ENCODE results near the gene WNT5B. TPM values are rescaled to one million over a fixed set of nuclear protein-coding genes. Genes with fewer than 3 reads are reported as not detected.

Gene WNT5B
- total RNA-seq, 8 experiments from 2014 or later = 1.7 to 26.5 (median 7.6) TPM

- H3K4me3 ChIP-seq = no peak overlapping the region
- no peak overlapping the region for H3K27ac ChIP-seq
- in situ Hi-C loops (cut with MboI; ENCODE audit: low pct_unique_long_range_greater_than_20kb in 2 of 9, low sequenced_read_pairs in 9 of 9, unreplicated experiment in 9 of 9) = loop anchor here in 6 of 9 experiments (10.0 to 25.0 kb wide), 4 partner anchors 138 to 290 kb away; no protein-coding TSS in a partner anchor
- peaks cover 12 to 28% of the 10 kb centered on the region in 2 donors for H3K4me1 ChIP-seq (replicated peaks in 1 of 2)
- WGBS, 10 experiments = 50 to 100% (median 91%) methylated on average over 1 to 3 of the region's 3 CpGs; no CpG with 5 or more reads in 2 of the 10 experiments
- ATAC-seq (replicated peaks in 6 of 8) = no peak
Observed at GRCh38 chr12:1647285-1647669, 18.2 kb downstream of the WNT5B start.

GRCh38 chr12:1650260-1650977 lies 21.4 kb downstream of the WNT5B start:
- in situ Hi-C loops (cut with MboI; ENCODE audit: low pct_unique_long_range_greater_than_20kb in 2 of 9, low sequenced_read_pairs in 9 of 9, unreplicated experiment in 9 of 9) = loop anchor here in 6 of 9 experiments (5.0 to 25.0 kb wide), 5 partner anchors 137 to 287 kb away; no protein-coding TSS in a partner anchor

GRCh38 chr12:1650978-1651361 lies 21.9 kb downstream of the WNT5B start:
- H3K27ac ChIP-seq = no peak overlapping the region
- H3K4me1 ChIP-seq (replicated peaks in 1 of 2) = peaks cover 0 to 6% of the 10 kb centered on the region in 2 donors
- no peak overlapping the region for H3K4me3 ChIP-seq
- in situ Hi-C loops (cut with MboI; ENCODE audit: low pct_unique_long_range_greater_than_20kb in 2 of 9, low sequenced_read_pairs in 9 of 9, unreplicated experiment in 9 of 9) = loop anchor here in 6 of 9 experiments (5.0 to 25.0 kb wide), 5 partner anchors 136 to 286 kb away; no protein-coding TSS in a partner anchor
- WGBS, 10 experiments = 16 to 90% (median 67%) methylated on average over 1 to 6 of the region's 6 CpGs; no CpG with 5 or more reads in 1 of the 10 experiments
- no peak for ATAC-seq (replicated peaks in 6 of 8)

More at GRCh38 chr12:1650260-1650977, 21.4 kb downstream of the WNT5B start:
- ATAC-seq (replicated peaks in 6 of 8) = peak in 4 of 8 experiments; percentile 27 to 87 (median 68)
- H3K4me1 ChIP-seq (replicated peaks in 1 of 2) = peaks cover 0 to 6% of the 10 kb centered on the region in 2 donors
- WGBS, 10 experiments = 0 to 67% (median 27%) methylated on average over 1 to 5 of the region's 5 CpGs; no CpG with 5 or more reads in 2 of the 10 experiments
- H3K27ac ChIP-seq = no peak overlapping the region
- no peak overlapping the region for H3K4me3 ChIP-seq

- Histone ChIP-seq H3K4me3 (no peak overlapping the region), H3K27ac (no peak overlapping the region), H3K4me1 (replicated peaks in 1 of 2) (peaks cover 0 to 6% of the 10 kb centered on the region in 2 donors)
- in situ Hi-C loops (cut with MboI; ENCODE audit: low pct_unique_long_range_greater_than_20kb in 2 of 9, low sequenced_read_pairs in 9 of 9, unreplicated experiment in 9 of 9) = loop anchor here in 6 of 9 experiments (5.0 to 25.0 kb wide), 5 partner anchors 135 to 285 kb away; no protein-coding TSS in a partner anchor
- ATAC-seq (replicated peaks in 6 of 8) = no peak
Observed at GRCh38 chr12:1651946-1652345, 22.9 kb downstream of the WNT5B start.

GRCh38 chr12:1655225-1655788 lies 26.3 kb downstream of the WNT5B start:
- no peak for ATAC-seq (replicated peaks in 6 of 8)
- Histone ChIP-seq H3K27ac (no peak overlapping the region), H3K4me1 (replicated peaks in 1 of 2) (peaks cover 0 to 4% of the 10 kb centered on the region in 2 donors), H3K4me3 (no peak overlapping the region)
- WGBS, 10 experiments = 61 to 100% (median 81%) methylated on average over 1 to 4 of the region's 6 CpGs; no CpG with 5 or more reads in 5 of the 10 experiments
- in situ Hi-C loops (cut with MboI; ENCODE audit: low pct_unique_long_range_greater_than_20kb in 2 of 9, low sequenced_read_pairs in 9 of 9, unreplicated experiment in 9 of 9) = loop anchor here in 6 of 9 experiments (10.0 to 25.0 kb wide), 4 partner anchors 132 to 282 kb away; no protein-coding TSS in a partner anchor

- WGBS, 10 experiments = 67 to 100% (median 84%) methylated on average over 2 to 12 of the region's 12 CpGs; no CpG with 5 or more reads in 2 of the 10 experiments
- no peak overlapping the region for H3K4me3 ChIP-seq
- in situ Hi-C loops (cut with MboI; ENCODE audit: low pct_unique_long_range_greater_than_20kb in 2 of 9, low sequenced_read_pairs in 9 of 9, unreplicated experiment in 9 of 9) = loop anchor here in 6 of 9 experiments (10.0 to 25.0 kb wide), 4 partner anchors 130 to 280 kb away; no protein-coding TSS in a partner anchor
- H3K27ac ChIP-seq = no peak overlapping the region
- H3K4me1 ChIP-seq (replicated peaks in 1 of 2) = no peaks in the 10 kb centered on the region
- ATAC-seq (replicated peaks in 6 of 8) = no peak
Observed at GRCh38 chr12:1656902-1657301, 27.9 kb downstream of the WNT5B start.

GRCh38 chr12:1657688-1658087 lies 28.7 kb downstream of the WNT5B start:
- no peak for ATAC-seq (replicated peaks in 6 of 8)
- H3K4me1 ChIP-seq (replicated peaks in 1 of 2) = no peaks in the 10 kb centered on the region
- H3K4me3 ChIP-seq = no peak overlapping the region
- H3K27ac ChIP-seq = no peak overlapping the region
- in situ Hi-C loops (cut with MboI; ENCODE audit: low pct_unique_long_range_greater_than_20kb in 2 of 9, low sequenced_read_pairs in 9 of 9, unreplicated experiment in 9 of 9) = loop anchor here in 6 of 9 experiments (10.0 to 25.0 kb wide), 4 partner anchors 130 to 280 kb away; no protein-coding TSS in a partner anchor
- WGBS, 10 experiments = 20 to 100% (median 70%) methylated on average over 1 of the region's 1 CpG; no CpG with 5 or more reads in 4 of the 10 experiments

- Histone ChIP-seq H3K27ac (no peak overlapping the region), H3K4me3 (peak overlapping the region in 1 of 5 donors; percentile 14), H3K4me1 (replicated peaks in 1 of 2) (no peaks in the 10 kb centered on the region)
- peak in 1 of 8 experiments; percentile 11 for ATAC-seq (replicated peaks in 6 of 8)
- in situ Hi-C loops (cut with MboI; ENCODE audit: low pct_unique_long_range_greater_than_20kb in 2 of 9, low sequenced_read_pairs in 9 of 9, unreplicated experiment in 9 of 9) = loop anchor here in 5 of 9 experiments (25.0 kb wide), 2 partner anchors 127 to 277 kb away; no protein-coding TSS in a partner anchor
- 12 to 100% (median 65%) methylated on average over 2 to 9 of the region's 20 CpGs; no CpG with 5 or more reads in 1 of the 10 experiments for WGBS, 10 experiments
Observed at GRCh38 chr12:1660304-1661187, 31.5 kb downstream of the WNT5B start.

- no CpG with 5 or more reads among the region's 69 CpGs for WGBS, 10 experiments
- in situ Hi-C loops (cut with MboI; ENCODE audit: low pct_unique_long_range_greater_than_20kb in 2 of 9, low sequenced_read_pairs in 9 of 9, unreplicated experiment in 9 of 9) = loop anchor here in 5 of 9 experiments (25.0 kb wide), 2 partner anchors 126 to 276 kb away; no protein-coding TSS in a partner anchor
- Histone ChIP-seq H3K4me3 (peak overlapping the region; percentile 40 to 60 (median 42)), H3K27ac (no peak overlapping the region), H3K4me1 (replicated peaks in 1 of 2) (peaks cover 1 to 4% of the 10 kb centered on the region in 2 donors)
- peak; percentile 94 to 96 (median 95) for ATAC-seq (replicated peaks in 6 of 8)
Observed at GRCh38 chr12:1661553-1662335, 32.7 kb downstream of the WNT5B start.

- Histone ChIP-seq H3K27ac (no peak overlapping the region), H3K4me1 (replicated peaks in 1 of 2) (peaks cover 3 to 5% of the 10 kb centered on the region in 2 donors), H3K4me3 (no peak overlapping the region)
- WGBS, 10 experiments = 3 to 100% (median 71%) methylated on average over 1 to 15 of the region's 46 CpGs; no CpG with 5 or more reads in 2 of the 10 experiments
- ATAC-seq (replicated peaks in 6 of 8) = peak in 1 of 8 experiments; percentile 34
- in situ Hi-C loops (cut with MboI; ENCODE audit: low pct_unique_long_range_greater_than_20kb in 2 of 9, low sequenced_read_pairs in 9 of 9, unreplicated experiment in 9 of 9) = loop anchor here in 5 of 9 experiments (25.0 kb wide), 2 partner anchors 124 to 274 kb away; no protein-coding TSS in a partner anchor
Observed at GRCh38 chr12:1662761-1663439, 33.9 kb downstream of the WNT5B start.

Data from motor neuron (in vitro differentiated cells).